ENCODE measurements around the gene WARS2.

DNA sequence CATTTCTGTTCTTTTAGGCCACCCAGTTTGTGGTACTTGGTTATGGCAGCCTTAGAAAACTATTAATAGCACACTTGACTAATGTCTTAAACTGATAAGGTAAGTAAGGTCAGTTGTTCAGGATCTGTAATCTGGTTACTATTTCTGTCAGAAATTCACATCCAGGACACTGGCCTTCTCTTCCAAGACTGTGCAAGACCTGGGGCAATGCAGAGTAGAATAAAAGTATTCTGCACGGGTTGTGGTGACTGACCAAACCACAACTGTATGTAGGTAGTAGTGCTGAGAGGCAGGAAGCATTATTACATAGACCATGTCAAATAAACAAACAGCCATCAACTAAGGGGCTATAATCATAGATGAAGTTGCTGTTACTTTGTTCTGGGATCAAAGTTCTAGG lies 46.7 kb downstream of the WARS2 start:
- TF ChIP-seq POLR2A (IDR thresholded peaks at IDR 0.05; ENCODE audit: low read length), result no peak
- no peak for TF ChIP-seq GATA1 (IDR thresholded peaks at IDR 0.05; ENCODE audit: low read depth, low read length)

All from erythroblast (primary cell).